ENCODE data around the gene MGAT4D. TPM values are rescaled to one million over a fixed set of nuclear protein-coding genes. Genes with fewer than 3 reads are reported as not detected.

The MGAT4D gene
- total and polyA plus RNA-seq, 2 experiments from 2014 or later, result not detected

DNA sequence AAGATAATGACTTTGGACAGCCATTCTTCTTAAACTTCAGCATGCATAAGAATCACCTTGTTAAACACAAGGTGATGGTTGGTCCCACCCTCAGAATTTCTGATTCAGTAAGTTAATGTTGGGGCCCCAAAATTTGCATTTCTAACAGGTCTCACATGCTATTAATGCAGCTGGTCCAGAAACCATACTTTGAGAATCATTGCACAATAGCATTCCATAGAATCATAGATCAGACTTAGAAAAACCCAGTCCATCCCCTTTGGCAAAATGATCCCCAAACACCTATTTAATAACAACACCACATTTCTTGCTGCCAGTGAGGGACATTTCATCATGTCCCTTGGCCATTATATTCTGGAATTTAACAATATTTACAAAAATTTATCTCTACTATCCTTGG, 6.2 kb upstream of the MGAT4D start:
- no peak overlapping the region for H3K4me3 Mint-ChIP-seq
- no peak overlapping the region for H3K4me3 ChIP-seq
- no peaks in the 10 kb centered on the region for H3K79me2 ChIP-seq (replicated peaks; ENCODE audit: insufficient read depth)
- no peaks in the 10 kb centered on the region for H3K9me2 ChIP-seq (ENCODE audit: insufficient read depth)
- H4K20me1 ChIP-seq (replicated peaks; ENCODE audit: insufficient read depth), result no peaks in the 10 kb centered on the region
- peaks cover 19% of the 10 kb centered on the region for H3K27me3 ChIP-seq (ENCODE audit: insufficient read depth)
- no peaks in the 10 kb centered on the region for H3F3A ChIP-seq (replicated peaks; ENCODE audit: low read depth)
- peaks cover 8% of the 10 kb centered on the region for H3K27me3 Mint-ChIP-seq (ENCODE audit: insufficient read depth, low read depth, poor library complexity)
- no peak overlapping the region for H2AFZ ChIP-seq
- DNase-seq (ENCODE audit: low spot score) (no peak), ATAC-seq (no peak)
- TF ChIP-seq, protein P1, sequence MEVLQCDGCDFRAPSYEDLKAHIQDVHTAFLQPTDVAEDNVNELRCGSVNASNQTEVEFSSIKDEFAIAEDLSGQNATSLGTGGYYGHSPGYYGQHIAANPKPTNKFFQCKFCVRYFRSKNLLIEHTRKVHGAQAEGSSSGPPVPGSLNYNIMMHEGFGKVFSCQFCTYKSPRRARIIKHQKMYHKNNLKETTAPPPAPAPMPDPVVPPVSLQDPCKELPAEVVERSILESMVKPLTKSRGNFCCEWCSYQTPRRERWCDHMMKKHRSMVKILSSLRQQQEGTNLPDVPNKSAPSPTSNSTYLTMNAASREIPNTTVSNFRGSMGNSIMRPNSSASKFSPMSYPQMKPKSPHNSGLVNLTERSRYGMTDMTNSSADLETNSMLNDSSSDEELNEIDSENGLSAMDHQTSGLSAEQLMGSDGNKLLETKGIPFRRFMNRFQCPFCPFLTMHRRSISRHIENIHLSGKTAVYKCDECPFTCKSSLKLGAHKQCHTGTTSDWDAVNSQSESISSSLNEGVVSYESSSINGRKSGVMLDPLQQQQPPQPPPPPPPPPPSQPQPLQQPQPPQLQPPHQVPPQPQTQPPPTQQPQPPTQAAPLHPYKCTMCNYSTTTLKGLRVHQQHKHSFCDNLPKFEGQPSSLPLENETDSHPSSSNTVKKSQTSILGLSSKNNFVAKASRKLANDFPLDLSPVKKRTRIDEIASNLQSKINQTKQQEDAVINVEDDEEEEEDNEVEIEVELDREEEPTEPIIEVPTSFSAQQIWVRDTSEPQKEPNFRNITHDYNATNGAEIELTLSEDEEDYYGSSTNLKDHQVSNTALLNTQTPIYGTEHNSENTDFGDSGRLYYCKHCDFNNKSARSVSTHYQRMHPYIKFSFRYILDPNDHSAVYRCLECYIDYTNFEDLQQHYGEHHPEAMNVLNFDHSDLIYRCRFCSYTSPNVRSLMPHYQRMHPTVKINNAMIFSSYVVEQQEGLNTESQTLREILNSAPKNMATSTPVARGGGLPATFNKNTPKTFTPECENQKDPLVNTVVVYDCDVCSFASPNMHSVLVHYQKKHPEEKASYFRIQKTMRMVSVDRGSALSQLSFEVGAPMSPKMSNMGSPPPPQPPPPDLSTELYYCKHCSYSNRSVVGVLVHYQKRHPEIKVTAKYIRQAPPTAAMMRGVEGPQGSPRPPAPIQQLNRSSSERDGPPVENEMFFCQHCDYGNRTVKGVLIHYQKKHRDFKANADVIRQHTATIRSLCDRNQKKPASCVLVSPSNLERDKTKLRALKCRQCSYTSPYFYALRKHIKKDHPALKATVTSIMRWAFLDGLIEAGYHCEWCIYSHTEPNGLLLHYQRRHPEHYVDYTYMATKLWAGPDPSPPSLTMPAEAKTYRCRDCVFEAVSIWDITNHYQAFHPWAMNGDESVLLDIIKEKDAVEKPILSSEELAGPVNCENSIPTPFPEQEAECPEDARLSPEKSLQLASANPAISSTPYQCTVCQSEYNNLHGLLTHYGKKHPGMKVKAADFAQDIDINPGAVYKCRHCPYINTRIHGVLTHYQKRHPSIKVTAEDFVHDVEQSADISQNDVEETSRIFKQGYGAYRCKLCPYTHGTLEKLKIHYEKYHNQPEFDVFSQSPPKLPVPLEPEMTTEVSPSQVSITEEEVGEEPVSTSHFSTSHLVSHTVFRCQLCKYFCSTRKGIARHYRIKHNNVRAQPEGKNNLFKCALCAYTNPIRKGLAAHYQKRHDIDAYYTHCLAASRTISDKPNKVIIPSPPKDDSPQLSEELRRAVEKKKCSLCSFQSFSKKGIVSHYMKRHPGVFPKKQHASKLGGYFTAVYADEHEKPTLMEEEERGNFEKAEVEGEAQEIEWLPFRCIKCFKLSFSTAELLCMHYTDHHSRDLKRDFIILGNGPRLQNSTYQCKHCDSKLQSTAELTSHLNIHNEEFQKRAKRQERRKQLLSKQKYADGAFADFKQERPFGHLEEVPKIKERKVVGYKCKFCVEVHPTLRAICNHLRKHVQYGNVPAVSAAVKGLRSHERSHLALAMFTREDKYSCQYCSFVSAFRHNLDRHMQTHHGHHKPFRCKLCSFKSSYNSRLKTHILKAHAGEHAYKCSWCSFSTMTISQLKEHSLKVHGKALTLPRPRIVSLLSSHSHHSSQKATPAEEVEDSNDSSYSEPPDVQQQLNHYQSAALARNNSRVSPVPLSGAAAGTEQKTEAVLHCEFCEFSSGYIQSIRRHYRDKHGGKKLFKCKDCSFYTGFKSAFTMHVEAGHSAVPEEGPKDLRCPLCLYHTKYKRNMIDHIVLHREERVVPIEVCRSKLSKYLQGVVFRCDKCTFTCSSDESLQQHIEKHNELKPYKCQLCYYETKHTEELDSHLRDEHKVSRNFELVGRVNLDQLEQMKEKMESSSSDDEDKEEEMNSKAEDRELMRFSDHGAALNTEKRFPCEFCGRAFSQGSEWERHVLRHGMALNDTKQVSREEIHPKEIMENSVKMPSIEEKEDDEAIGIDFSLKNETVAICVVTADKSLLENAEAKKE (CRISPR knock-in tag; IDR thresholded peaks at IDR 0.05), result no peak
- no peak for TF ChIP-seq NANOG (IDR thresholded peaks at IDR 0.05; ENCODE audit: borderline replicate concordance)
- TF ChIP-seq JUNB (IDR thresholded peaks at IDR 0.05; ENCODE audit: unreplicated experiment), result no peak
- no peak for TF ChIP-seq EZH2 (IDR thresholded peaks at IDR 0.05; ENCODE audit: low read depth, unreplicated experiment)
- TF ChIP-seq, protein P2, sequence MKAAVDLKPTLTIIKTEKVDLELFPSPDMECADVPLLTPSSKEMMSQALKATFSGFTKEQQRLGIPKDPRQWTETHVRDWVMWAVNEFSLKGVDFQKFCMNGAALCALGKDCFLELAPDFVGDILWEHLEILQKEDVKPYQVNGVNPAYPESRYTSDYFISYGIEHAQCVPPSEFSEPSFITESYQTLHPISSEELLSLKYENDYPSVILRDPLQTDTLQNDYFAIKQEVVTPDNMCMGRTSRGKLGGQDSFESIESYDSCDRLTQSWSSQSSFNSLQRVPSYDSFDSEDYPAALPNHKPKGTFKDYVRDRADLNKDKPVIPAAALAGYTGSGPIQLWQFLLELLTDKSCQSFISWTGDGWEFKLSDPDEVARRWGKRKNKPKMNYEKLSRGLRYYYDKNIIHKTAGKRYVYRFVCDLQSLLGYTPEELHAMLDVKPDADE (IDR thresholded peaks at IDR 0.05), result no peak
- TF ChIP-seq, protein P3, sequence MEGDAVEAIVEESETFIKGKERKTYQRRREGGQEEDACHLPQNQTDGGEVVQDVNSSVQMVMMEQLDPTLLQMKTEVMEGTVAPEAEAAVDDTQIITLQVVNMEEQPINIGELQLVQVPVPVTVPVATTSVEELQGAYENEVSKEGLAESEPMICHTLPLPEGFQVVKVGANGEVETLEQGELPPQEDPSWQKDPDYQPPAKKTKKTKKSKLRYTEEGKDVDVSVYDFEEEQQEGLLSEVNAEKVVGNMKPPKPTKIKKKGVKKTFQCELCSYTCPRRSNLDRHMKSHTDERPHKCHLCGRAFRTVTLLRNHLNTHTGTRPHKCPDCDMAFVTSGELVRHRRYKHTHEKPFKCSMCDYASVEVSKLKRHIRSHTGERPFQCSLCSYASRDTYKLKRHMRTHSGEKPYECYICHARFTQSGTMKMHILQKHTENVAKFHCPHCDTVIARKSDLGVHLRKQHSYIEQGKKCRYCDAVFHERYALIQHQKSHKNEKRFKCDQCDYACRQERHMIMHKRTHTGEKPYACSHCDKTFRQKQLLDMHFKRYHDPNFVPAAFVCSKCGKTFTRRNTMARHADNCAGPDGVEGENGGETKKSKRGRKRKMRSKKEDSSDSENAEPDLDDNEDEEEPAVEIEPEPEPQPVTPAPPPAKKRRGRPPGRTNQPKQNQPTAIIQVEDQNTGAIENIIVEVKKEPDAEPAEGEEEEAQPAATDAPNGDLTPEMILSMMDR (conservative IDR thresholded peaks at IDR 0.05; ENCODE audit: low read depth in 2 of 2), result no peak
- no peak for TF ChIP-seq ZNF114 (CRISPR knock-in tag; IDR thresholded peaks at IDR 0.05)
- TF ChIP-seq, protein P4, sequence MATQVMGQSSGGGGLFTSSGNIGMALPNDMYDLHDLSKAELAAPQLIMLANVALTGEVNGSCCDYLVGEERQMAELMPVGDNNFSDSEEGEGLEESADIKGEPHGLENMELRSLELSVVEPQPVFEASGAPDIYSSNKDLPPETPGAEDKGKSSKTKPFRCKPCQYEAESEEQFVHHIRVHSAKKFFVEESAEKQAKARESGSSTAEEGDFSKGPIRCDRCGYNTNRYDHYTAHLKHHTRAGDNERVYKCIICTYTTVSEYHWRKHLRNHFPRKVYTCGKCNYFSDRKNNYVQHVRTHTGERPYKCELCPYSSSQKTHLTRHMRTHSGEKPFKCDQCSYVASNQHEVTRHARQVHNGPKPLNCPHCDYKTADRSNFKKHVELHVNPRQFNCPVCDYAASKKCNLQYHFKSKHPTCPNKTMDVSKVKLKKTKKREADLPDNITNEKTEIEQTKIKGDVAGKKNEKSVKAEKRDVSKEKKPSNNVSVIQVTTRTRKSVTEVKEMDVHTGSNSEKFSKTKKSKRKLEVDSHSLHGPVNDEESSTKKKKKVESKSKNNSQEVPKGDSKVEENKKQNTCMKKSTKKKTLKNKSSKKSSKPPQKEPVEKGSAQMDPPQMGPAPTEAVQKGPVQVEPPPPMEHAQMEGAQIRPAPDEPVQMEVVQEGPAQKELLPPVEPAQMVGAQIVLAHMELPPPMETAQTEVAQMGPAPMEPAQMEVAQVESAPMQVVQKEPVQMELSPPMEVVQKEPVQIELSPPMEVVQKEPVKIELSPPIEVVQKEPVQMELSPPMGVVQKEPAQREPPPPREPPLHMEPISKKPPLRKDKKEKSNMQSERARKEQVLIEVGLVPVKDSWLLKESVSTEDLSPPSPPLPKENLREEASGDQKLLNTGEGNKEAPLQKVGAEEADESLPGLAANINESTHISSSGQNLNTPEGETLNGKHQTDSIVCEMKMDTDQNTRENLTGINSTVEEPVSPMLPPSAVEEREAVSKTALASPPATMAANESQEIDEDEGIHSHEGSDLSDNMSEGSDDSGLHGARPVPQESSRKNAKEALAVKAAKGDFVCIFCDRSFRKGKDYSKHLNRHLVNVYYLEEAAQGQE (IDR thresholded peaks at IDR 0.05; ENCODE audit: unreplicated experiment), result no peak
- TF ChIP-seq CREB1 (CRISPR knock-in tag; IDR thresholded peaks at IDR 0.05; ENCODE audit: low read depth), result no peak
- no peak overlapping the region for H3K27ac ChIP-seq (ENCODE audit: low read depth)
- H3K4me1 Mint-ChIP-seq, result no peaks in the 10 kb centered on the region
- no peaks in the 10 kb centered on the region for H3K4me1 ChIP-seq (ENCODE audit: insufficient read depth)
- 0 out of 2 replicates have a peak, but pooled peaks cover 4% of the 10 kb centered on the region for H3K36me3 ChIP-seq (ENCODE audit: insufficient read depth)
- H3K36me3 Mint-ChIP-seq (ENCODE audit: low read depth), result peaks cover 20% of the 10 kb centered on the region; the same call in 2 of the 3 replicates
- peaks cover 21% of the 10 kb centered on the region for H3K9me3 Mint-ChIP-seq
- no peak overlapping the region for H3K27ac Mint-ChIP-seq
- H3K4me2 ChIP-seq, result no peak overlapping the region

All from GM23338 (cell line).